Measurements from ENCODE around the gene FOXP2. TPM values are rescaled to one million over a fixed set of nuclear protein-coding genes. Genes with fewer than 3 reads are reported as not detected.

FOXP2 gene
- polyA plus RNA-seq, 3 donors: not detected

DNA sequence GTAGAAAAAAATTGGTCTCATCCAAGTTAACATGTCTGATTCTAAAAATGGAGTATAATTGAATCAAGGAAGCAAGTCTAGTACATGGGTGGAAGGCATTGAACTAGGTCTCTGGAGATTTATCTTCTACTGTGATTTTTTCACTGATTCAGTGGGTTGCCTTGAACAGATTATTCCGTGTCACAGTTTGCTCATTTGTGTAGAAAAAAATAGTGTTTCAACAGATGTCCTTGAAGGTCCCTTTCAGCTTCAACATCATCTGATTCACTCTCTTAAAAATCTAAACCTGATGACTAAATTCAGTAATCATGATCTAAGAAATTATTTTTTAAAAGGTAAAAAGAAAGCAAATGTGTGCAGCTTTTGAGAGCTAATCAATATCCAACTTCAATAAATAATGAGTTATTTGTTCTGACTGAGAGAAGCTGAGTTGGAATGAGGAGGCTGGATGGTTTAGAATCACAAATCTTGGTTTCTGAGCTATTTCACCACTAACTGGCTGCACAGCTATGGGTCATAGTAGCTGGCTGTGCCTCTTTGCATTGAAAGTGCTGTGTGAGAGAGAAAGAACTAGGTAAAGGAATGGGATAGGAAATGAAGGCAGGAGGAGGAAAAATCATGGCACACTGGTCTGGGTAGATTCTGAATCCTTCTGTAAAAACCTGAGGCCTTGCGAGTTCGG lies 285.8 kb downstream of the FOXP2 start:
- 100% methylated on average over 2 of the region's 3 CpGs for WGBS (ENCODE audit: insufficient coverage)
- H3K27me3 Mint-ChIP-seq (ENCODE audit: low read depth in 3 of 3): peaks cover 0 to 5% (median 0%) of the 10 kb centered on the region in 3 donors
- H3K9me3 Mint-ChIP-seq: peaks cover 0 to 7% (median 3%) of the 10 kb centered on the region in 7 donors

DNA sequence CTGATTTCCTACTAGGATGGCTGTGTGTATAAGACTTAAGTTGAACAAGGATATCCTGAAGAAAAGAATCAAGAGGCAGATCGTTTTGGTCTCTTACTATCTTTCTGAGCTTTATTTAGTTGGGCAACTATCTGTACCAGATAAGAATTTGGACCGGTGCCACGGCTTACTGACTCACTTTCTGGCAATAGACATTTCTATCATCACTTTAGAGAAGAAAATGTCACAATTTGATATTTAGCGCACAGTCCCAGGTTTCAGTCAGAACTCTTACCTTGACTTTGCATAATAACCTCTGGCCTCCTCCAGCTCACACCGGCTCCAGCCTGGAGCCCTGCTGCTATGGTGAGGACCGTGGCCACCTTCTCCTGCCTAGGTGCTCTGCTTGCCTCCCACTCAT lies 289.1 kb downstream of the FOXP2 start:
- Mint-ChIP-seq H3K27ac (no peak overlapping the region), H3K4me3 (no peak overlapping the region), H3K4me1 (no peaks in the 10 kb centered on the region), H3K36me3 (no peaks in the 10 kb centered on the region), H3K9me3 (peaks cover 0 to 7% (median 3%) of the 10 kb centered on the region in 7 donors), H3K27me3 (ENCODE audit: low read depth in 3 of 3) (peaks cover 0 to 4% (median 0%) of the 10 kb centered on the region in 3 donors)
- H3K9me3 ChIP-seq (replicated peaks in 1 of 2; ENCODE audit: control insufficient read depth in 1 of 2, insufficient read depth in 1 of 2, low read length in 2 of 2): peaks cover 0 to 6% of the 10 kb centered on the region in 2 donors
- DNase-seq: no peak
- H3K27ac ChIP-seq (ENCODE audit: low read depth in 1 of 2, low read length in 2 of 2): no peak overlapping the region
- H3K27me3 ChIP-seq (ENCODE audit: control insufficient read depth in 2 of 2, insufficient read depth in 2 of 2, low read length in 2 of 2): no peaks in the 10 kb centered on the region
- H3K4me2 ChIP-seq (replicated peaks; ENCODE audit: extremely low read depth, low read length, poor library complexity, severe bottlenecking): no peak overlapping the region
- 93% methylated on average over 4 of the region's 6 CpGs for WGBS (ENCODE audit: insufficient coverage)
- no peaks in the 10 kb centered on the region for H3K4me1 ChIP-seq (ENCODE audit: control insufficient read depth in 1 of 2, insufficient read depth in 2 of 2, low read length in 2 of 2)
- H3K79me2 ChIP-seq (ENCODE audit: insufficient read depth, low read length): no peaks in the 10 kb centered on the region
- intact Hi-C loops (cut with micrococcal nuclease): no loop called here
- no peaks in the 10 kb centered on the region for H4K20me1 ChIP-seq (ENCODE audit: insufficient read depth, low read length)
- no peak for TF ChIP-seq CTCF (IDR thresholded peaks at IDR 0.05)
- H3K4me3 ChIP-seq (replicated peaks in 1 of 3; ENCODE audit: low read depth in 2 of 3, low read length in 3 of 3): no peak overlapping the region
- no peak overlapping the region for H3K9ac ChIP-seq (ENCODE audit: insufficient read depth, low read length, poor library complexity, severe bottlenecking)
- H3K36me3 ChIP-seq (replicated peaks in 1 of 2; ENCODE audit: control insufficient read depth in 1 of 2, insufficient read depth in 2 of 2, low read length in 2 of 2): no peaks in the 10 kb centered on the region
- H2AFZ ChIP-seq (ENCODE audit: insufficient read depth, low read depth, low read length, poor library complexity, severe bottlenecking): no peak overlapping the region

More for the DNA sequence above, 285.8 kb downstream of the FOXP2 start:
- Histone ChIP-seq H3K79me2 (ENCODE audit: insufficient read depth, low read length) (no peaks in the 10 kb centered on the region), H3K9me3 (replicated peaks in 1 of 2; ENCODE audit: control insufficient read depth in 1 of 2, insufficient read depth in 1 of 2, low read length in 2 of 2) (peaks cover 0 to 6% of the 10 kb centered on the region in 2 donors), H3K4me1 (ENCODE audit: control insufficient read depth in 1 of 2, insufficient read depth in 2 of 2, low read length in 2 of 2) (no peaks in the 10 kb centered on the region), H3K4me3 (replicated peaks in 1 of 3; ENCODE audit: low read depth in 2 of 3, low read length in 3 of 3) (no peak overlapping the region), H3K4me2 (replicated peaks; ENCODE audit: extremely low read depth, low read length, poor library complexity, severe bottlenecking) (no peak overlapping the region), H3K36me3 (replicated peaks in 1 of 2; ENCODE audit: control insufficient read depth in 1 of 2, insufficient read depth in 2 of 2, low read length in 2 of 2) (no peaks in the 10 kb centered on the region), H3K27me3 (ENCODE audit: control insufficient read depth in 2 of 2, insufficient read depth in 2 of 2, low read length in 2 of 2) (no peaks in the 10 kb centered on the region), H3K9ac (ENCODE audit: insufficient read depth, low read length, poor library complexity, severe bottlenecking) (no peak overlapping the region), H3K27ac (ENCODE audit: low read depth in 1 of 2, low read length in 2 of 2) (no peak overlapping the region), H4K20me1 (ENCODE audit: insufficient read depth, low read length) (no peaks in the 10 kb centered on the region), H2AFZ (ENCODE audit: insufficient read depth, low read depth, low read length, poor library complexity, severe bottlenecking) (no peak overlapping the region)
- Mint-ChIP-seq H3K36me3 (no peaks in the 10 kb centered on the region), H3K4me3 (no peak overlapping the region), H3K27ac (no peak overlapping the region), H3K4me1 (no peaks in the 10 kb centered on the region)
- no peak for DNase-seq
- TF ChIP-seq CTCF (IDR thresholded peaks at IDR 0.05): no peak
- intact Hi-C loops (cut with micrococcal nuclease): no loop called here
